ENCODE measurements around the gene MTMR4.
"Not testable (repeated sequence)": the region's sequence is repeated elsewhere in the genome, so short reads cannot be mapped to it uniquely, and the experiment has no call there.

The MTMR4 gene

DNA sequence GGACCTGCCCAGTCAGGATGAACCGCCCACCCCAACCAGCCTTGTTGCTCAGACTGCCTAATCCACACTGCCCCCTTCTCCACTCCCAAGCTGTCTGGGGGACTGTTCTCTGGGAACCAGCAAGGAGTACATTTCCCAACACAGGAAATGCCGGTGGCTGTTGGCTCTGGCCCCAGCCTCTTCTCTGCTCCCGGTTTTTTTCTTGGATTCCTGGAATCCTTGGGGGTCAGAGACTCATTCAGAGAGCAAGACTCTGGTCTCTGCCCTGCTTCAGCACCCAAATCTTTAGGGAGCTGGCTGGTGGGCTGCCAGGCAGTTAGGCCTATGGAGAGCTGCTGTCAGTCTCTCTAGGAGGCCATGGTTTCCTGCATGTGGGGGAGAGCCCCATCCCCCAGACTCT, 10.8 kb upstream of the MTMR4 start:
- DNase-seq (ENCODE audit: low spot score), result no peak

DNA sequence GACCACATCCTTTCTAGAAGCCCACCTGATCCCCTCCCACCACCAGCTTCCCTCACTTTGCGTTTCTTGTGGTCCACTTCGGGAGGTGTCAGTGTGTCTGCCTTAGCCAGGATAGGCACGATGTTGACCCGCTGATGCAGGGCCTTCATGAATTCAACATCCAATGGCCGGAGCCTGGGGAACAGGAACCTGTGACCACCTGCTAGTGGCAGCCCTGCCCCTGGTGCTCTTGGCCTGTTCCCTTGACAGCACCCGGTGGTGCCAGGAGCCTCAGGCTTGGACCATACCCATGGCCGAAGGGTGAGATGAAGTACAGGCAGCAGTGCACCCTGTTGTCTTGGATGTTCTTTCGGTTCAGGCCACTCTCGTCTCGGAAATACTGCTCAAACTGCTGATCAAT, 7.2 kb upstream of the MTMR4 start:
- no peak for DNase-seq (ENCODE audit: low spot score)

DNA sequence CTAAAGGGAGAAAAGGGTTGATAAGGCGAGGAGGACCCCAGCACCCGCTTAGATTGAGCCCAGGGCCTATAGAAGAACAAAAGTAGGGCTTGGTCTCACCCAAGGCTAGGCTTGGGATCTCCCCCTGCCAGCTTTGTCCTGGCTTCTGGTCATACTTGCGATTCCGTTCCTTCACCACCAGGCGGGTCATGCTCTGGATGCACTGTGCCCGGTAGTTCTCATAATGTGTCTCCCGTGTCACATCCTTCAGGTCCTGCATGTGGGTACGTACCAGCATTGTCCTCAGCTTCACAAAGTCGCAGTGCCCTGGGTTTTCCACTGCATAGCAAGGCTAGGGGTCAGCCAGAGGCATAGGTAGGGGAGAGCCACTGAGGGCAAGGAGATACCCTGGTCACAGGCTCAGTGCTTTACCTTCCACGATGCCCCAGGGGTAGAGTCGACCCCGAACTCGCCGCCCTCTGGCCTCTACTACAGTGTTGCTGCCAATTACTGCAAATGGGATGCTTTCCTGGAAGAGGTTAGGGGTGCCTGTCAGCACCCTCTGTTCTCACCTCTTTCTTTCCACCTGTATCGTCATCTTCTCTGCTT, 6.5 kb upstream of the MTMR4 start:
- no peak for DNase-seq (ENCODE audit: low spot score)

DNA sequence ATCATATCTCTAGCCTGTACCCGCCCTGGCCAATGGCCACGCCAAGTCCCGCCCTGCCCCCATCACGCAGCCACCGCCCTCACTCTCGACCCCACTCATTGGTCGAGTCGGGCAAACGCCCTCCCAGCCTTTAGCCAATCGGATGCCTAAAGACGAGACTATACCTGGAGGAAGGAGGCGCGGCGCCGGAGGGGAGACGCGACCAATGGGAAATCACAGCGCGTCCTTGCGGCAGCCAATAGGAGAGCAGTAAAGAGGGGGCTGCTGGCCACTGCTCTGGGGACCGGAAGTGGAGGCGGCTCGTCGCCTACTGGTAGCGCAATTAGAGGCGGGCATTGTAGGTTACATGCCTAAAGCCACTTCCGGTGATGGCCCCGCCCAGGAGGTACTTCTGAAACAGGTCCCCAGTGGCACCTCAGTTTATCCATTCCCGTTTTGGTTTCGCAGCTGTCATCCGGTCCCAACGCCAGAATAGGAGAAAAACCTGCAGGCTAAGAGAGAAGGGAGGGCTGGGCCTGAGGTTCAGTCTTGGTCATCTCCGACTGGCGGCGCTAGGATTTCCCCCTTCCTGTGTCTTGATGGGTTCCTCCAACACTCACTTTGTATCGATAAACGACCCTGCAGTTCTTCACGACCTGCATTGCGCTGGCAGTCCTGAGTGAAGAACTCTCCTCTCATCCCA, 3.6 kb upstream of the MTMR4 start:
- DNase-seq (ENCODE audit: low spot score), result peak; percentile 100

DNA sequence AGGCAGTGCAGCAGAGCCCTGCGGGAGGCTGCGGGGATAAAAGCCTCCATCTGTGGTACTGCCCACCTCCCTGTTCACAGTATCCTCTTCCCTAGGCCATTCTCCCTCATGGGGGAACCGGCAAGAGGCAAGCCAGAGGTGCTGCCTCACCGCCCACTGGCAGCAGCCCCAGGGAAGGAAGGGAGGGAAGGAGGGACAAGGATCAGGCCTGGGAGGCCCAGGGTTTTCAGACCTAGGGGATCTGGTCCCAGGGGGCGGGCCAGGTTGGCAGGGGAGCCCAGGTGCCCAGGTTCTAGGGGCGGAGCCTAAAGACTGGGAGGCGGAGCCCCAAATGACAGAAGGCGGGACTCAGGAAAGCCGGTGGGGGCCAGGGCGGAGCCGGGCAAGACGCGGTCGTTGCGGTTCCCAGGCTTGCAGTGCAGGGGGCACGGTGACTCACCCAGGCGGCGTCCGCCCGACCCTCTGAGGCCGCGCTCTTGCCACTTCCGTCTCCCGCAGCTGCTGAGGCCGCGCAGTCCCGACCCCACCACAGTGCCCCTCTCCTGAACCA, 3.0 kb upstream of the MTMR4 start:
- DNase-seq (ENCODE audit: low spot score), result no peak

DNA sequence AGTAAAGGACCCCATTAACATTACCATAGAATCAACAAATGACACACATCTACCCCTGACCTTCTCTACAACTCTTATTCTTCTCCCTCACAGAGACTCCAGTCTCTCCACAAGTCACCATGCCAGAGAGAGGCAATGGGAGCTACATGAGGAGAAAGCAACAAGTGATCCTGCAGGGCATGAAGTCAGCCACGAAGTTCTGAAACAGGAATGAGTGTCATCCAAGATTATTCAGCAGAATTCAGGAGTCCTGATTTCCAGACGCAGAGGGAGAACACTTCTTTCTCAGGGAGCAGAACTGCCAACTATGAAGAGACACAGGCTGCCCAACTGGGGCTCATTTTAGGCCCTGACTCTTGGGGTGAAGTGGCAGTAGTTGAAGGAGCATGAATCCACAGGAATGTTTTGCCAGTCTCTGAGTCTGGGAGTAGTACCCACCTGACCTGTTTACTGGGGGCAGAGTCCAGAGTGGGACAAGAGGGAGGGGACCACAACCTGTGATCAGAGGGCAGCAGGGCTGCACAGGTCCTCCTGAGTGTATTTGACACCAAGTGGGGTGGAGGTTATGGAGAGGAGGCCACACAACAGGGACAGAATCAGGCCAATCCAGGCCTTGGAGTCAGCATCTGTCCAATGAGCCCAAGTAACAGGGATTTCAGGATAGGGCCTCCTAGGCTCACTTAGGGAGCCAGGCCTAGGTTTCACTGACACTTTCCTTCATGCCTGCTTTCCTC, 2.4 kb upstream of the MTMR4 start:
- DNase-seq (ENCODE audit: low spot score), result no peak

DNA sequence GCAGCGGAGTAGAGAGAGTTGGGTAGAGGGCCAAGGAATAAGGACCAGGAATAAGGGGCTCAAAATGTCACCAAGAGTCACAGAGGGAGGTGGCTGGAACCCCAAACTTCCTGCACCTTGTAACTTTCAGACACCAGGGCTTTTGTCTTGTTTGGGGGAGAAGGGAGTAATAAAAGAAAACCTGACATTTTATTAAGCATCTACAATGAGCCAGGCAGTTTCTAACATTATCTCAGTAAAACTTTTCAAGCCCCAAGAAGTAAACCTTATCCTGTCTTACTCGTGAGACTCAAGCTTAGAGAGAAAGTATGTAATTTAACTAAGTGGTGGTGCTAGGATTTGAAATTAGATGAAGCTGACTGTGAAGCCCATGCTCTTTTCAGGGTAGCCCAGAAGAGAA, 848 bp upstream of the MTMR4 start:
- no peak for DNase-seq (ENCODE audit: low spot score)

DNA sequence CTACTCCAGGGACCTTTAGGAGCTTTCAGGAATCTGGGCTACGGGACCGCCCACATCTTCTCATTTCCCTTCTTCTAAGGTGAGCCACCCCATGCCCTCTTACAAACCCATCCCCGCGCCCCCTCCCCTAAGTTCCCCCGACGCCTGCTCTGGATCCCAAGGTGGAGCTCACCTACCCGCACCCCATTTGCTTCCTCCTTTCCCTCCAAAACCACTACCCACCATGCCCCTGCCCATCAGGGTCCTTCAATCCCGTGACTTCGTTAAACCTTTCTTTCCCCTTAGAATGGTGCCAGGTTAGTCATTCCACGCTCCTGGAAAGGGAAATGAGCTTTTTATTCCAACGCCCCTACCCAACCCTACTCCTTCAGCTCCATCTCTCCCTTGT, 326 bp upstream of the MTMR4 start:
- no peak for DNase-seq (ENCODE audit: low spot score)

DNA sequence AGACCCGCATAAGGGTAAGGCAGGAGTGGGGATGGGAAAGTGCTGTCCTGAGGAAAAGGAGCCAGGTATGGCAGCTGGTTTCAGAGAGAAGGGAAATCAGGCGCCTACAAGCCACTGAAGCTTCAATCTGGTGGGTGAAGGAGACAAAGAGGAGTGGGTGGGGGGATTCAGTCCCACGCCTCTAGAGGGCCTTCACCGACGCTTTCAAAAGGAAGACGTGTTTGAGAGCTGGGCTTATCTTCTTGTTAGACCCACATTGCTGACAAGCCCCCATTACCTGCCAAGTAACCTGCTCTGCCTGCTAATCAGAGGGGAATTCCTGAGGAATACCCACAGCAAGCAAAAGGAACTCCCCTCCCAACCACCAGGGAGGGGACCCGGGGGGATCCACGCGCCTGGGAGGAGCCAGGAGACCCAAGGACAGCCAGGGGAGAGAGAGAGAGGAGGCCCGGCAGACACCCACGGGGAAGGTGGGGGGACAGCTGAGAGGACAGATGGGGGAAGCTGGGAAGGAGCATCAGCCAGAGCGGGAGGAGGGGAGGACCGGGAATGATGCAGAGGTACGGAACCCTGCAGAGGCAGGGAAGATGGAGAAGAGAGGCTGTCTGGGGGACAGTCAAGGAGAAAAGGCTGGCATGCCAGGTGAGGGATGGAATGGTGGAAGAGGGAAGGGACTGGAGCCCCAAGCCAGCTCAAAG, 1.0 kb downstream of the MTMR4 start:
- no peak for DNase-seq (ENCODE audit: low spot score)

DNA sequence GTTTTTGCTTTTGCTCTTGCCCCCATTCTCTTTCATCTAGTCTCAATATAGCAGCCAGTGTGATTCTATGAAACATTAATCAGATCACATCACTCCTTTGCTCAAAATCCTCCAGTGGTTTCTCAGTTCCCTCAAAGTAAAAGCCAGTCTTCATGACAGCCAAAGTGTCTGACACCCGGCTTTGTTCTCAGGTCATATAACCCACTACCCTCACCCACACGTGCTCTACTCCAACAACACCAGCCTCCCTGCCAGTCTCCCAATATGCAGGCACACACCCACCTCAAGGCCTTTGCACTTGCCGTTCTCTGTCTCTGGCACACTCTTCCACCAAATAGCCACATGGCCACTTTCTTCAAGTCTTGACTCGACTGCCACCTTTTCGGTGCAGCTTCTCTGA, 4.4 kb downstream of the MTMR4 start:
- no peak for DNase-seq (ENCODE audit: low spot score)

DNA sequence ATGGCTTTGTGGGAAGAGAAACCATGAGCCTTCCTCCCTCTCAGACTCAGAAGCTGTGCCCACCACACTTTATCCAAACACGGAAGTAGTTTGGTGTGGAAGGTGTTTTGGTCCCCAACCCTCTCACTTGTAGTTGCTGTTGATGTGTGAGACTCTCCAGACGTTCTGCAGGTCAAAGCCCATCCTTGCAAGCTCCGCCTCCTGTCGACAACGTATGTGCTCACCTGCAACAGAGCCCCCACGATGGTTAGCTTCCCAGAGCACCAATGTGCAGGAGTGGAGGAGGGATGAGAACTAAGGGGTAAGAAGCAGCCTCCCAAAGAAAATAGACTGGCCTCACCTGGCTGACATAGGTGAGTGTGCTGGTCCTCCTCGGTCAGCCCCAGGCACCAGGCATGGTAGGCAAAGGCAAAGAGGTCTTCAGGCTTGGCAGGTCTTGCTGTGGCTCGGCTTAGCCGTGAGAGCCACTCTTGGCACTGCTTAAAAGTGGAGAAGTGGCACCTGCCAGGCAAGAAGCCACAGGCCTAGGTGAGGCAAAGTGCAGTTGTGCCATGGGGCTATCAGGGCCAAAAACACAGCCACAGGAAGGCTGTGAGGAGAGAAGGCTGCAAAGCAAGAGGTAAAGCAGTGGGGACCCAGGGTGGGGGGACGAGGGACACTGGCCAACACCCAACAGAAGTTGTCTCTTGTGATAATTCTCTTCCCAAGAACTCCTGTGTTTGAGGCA, 5.9 kb downstream of the MTMR4 start:
- no peak for DNase-seq (ENCODE audit: low spot score)

DNA sequence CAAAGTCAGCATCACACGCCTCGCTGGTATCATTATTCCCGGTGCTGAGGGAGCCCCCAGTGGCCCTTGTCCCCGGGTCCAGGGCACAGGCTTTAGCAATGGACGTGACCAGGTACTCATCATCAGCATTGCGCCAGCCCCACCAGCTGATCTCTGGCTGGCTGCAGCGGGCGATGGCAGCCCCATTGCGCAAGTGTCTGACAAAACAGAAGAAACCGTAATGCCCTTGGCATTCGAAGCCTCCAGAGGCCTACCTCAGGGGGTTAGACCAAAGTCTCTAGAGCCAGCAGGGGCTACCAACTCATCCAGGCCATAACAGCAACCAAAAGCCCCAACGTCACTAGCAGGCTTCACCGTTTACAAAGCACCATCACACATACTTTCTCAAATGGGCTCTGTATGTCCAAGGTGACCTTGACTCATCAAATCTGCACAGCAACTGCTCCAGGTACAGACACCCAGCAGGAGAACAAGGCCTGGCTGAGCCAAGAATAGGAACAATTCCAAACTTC, 7.3 kb downstream of the MTMR4 start:
- DNase-seq (ENCODE audit: low spot score), result no peak

DNA sequence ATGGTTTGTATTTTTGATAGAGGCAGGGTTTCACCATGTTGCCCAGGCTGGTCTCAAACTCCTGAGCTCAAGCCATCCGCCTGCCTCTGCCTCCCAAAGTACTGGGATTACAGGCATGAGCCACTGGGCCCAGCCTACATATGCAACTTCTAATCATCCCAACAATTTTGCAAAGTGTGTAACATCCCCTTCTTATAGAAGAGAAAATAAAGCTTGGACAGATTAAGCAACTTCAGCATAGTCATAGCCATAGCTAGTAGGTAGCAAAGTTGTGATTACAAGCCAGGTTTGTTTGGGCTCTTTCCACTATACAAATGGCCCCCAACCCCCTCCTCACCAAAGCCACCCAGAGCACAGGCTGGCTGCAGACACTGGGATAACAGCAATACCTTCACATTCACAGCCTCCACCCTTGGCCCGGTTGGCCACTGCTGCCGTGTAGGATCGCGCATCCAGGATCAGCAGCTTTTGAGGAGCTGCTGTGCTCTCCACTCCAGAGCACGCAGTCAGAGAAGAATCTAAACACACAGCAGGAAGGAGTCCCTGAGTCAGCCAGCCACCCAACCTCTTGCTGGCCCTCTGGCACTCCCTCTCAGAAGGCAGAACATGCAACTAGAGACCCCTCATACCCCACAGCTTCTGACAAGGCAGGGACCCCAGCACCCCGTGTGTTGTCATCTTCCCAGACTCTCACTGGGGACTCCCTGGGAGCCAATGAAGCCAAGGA, 7.9 kb downstream of the MTMR4 start:
- DNase-seq (ENCODE audit: low spot score), result no peak

DNA sequence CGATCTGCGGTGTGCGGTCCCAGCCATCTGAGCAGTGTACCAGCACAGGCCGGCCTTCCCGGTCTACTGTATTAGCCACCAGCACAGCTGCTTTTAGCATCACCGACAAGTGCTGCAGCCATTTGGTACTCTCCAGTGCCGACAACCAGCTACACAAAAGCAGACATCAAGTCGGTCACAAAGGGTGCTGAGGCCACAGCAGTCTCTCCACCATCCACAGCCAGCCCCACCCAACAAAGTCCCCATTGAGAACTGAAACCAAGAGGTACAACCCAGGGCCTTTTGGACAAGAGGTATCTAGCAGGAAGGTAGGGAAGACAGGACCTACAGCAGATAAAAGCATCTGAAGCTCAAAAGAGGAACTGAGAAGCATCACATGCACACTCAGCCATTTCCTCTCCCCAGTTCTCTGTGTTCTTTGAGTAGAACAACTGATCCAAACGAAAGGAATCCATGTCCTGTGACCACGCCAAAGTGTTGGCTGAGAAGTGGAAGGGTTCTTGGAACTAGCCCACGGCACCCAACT, 9.5 kb downstream of the MTMR4 start:
- no peak for DNase-seq (ENCODE audit: low spot score)

DNA sequence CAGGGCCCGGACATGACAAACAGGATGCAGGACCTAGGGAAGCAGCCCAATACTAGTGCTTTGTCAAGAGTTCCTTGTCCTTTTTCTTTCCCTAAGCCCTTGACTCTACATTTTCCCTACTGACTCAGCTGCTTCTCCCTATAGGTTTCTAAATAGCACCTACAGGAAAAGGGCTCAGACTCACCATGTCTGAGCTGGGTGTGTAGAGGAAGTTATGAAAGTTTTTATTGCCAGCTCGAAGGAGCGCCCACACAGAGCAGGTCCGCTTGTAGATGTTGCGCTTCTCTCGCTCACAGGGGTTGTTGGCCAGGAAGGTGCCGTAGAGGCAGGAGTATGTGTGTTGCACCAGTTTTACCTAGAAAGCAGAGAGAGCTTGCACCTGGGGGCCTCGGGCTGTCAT, 10.6 kb downstream of the MTMR4 start:
- no peak for DNase-seq (ENCODE audit: low spot score)

DNA sequence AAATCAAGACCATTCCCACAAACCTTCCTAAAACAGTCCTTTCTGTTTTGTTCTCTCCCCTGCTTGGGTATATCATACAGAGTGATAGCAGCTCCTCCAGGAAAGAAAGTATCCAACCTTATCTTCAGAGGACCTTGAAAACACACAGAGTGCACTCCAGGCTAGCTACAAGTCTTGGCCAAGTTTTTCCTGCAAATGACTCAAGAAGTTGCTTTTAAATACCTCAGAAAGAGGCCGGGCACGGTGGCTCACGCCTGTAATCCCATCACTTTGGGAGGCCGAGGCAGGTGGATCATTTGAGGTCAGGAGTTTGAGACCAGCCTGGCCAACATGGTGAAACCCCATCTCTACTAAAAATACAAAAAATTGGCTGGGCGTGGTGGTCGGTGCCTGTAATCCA, 11.3 kb downstream of the MTMR4 start:
- DNase-seq (ENCODE audit: low spot score), result not testable (repeated sequence)

DNA sequence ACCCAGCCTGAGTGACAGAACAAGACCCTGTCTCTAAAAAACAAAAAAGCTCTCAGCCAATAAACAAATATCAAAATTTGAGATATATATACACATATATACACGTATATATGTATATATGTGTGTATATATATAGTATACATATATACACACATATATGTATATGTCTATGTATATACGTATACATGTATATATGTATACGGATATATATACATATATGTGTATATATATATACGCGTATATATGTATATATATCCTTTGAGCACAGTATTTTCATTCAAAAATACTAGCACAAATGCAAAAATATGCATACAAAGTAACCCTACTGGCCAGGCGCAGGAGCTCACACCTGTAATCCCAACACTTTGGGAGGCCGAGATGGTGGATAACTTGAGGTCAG, 13.0 kb downstream of the MTMR4 start:
- no peak for DNase-seq (ENCODE audit: low spot score)

DNA sequence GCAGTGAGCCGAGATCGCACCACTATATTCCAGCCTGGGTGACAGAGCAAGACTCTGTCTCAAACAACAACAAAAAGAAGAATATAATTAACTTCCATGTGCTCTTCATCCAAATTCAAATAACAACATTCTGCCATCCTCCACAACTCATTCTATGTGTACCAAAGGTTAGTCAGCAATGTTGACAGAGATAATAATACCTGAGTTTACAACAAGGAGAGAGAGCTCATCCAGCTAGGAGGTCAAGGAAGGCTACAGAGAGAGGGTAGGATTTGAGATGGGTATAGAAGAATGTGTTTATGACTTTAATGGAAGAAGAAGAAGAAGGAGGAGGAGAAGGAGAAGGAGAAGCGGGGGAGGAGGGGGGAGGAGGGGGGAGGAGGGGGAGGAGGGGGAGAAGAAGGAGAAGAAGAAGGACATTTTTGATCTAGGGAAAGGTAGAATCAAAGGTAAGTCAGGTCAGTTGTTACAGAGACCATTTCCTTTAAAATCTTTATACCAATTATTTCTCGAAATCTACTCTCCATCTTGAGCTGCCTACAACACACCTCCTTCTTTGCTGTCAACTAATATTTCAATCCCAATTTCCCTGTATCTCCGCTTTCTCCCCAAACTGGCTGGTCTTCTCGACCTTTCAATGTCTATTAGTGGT, 16.1 kb downstream of the MTMR4 start:
- DNase-seq (ENCODE audit: low spot score), result no peak

DNA sequence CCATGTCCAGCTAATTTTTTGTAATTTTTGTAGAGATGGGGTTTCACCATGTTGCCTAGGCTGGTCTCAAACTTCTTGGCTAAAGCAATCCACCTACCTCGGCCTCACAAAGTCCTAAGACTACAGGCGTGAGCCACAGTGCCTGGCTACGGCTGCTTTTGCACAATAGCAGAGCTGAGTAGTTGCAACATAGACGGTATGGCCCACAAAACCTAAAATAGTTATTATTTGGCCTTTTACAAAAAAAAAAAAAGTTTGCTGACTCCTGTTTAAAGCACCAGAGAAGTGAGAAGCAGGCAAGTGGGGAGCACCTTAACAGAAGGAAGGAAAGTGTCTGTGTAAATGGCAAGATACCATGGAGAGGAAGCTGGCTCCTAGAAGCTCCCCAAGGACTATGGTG, 20.9 kb downstream of the MTMR4 start:
- DNase-seq (ENCODE audit: low spot score), result no peak

All from cerebellar cortex (tissue), 1 donor.